HG03558 (cell line): ENCODE measurements around the gene CNN2.
A peak's percentile ranks its signal among the peaks of the same experiment; 100 is the strongest.
"Not testable (repeated sequence)": the region's sequence is repeated elsewhere in the genome, so short reads cannot be mapped to it uniquely, and the experiment has no call there.

ENCODE experiments used
- ATAC-seq: cut with Tn5 transposase; IDR thresholded peaks from one replicate; pipeline ENCODE4 v1.9.1; 2021; ENCODE audit warnings: moderate number of reproducible peaks; ENCODE audit not compliant: unreplicated experiment; ENCODE audit errors: extremely low read depth

CNN2 gene

GRCh38 chr19:1023883-1024188 lies 2.6 kb upstream of the CNN2 start:
- ATAC-seq = not testable (repeated sequence)

GRCh38 chr19:1025080-1025479 lies 1.3 kb upstream of the CNN2 start:
- ATAC-seq = not testable (repeated sequence)

- ATAC-seq = no peak
These were observed 608 bp downstream of the CNN2 start for GRCh38 chr19:1026783-1027649.

GRCh38 chr19:1027650-1028061 lies 1.2 kb downstream of the CNN2 start:
- ATAC-seq = no peak

DNA sequence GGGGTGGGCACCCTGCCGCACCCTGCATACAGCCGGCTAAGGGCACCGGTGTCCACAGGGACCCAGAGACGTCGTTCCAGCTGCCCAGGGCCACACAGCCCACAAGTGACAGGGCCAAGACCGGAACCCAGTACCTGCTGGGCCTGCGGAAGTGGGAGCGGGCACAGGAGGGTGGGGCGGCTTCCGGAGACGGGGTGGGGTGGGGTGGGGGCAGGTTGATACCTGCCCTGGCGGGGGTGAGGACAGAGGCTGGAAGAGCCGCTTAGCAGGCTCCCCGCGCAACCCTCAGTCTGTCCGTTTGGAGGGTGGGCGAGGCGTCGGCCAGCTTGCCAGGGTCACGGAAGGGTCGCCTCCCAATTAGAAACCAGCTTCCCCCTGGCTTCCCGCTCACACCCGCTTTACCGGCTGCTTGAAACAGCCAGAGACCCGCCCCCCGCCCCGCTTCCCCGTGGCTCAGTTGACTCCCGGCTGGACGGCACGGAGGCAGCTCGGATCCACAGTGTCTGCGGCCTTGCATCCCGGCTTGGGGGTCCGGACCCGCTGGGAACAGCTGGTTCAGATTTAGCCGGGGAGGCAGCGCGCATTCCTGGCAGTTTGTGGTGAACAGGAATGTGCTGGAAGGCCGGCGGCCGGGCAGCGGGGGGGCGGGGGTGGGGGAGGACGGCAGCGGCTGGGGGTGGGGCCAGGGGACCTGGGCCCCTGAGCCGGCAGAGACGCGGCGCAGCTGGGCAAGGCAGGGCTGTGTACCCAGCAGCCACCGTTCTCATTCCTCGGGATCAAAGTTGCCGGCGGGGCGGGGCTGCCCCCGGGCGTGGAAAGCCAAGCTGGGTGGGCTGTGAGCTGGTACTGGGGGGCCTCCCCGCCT lies 1.9 kb downstream of the CNN2 start:
- ATAC-seq = no peak

- no peak for ATAC-seq
These were observed 6.0 kb downstream of the CNN2 start for GRCh38 chr19:1032264-1032867.

DNA sequence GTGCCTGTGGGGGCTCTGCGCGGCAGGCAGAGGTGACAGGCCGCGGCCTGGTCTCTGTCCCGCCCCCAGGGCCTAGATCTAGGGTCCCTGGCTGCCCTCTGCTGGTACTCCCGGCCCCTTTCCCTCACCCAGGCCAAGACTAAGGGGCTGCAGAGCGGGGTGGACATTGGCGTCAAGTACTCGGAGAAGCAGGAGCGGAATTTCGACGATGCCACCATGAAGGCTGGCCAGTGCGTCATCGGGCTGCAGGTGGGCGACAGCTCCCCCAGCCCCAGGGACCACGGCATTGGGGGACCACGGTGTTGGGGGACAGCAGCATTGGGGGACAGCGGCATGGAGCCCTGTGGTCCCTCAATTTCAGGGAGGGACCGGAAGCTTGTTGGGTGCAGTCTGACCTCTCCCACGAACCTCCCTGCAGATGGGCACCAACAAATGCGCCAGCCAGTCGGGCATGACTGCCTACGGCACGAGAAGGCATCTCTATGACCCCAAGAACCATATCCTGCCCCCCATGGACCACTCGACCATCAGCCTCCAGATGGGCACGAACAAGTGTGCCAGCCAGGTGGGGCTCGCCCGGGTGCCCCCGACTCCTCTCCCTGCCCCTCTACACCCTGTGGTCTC lies 9.7 kb downstream of the CNN2 start:
- ATAC-seq = no peak

- no peak for ATAC-seq
These were observed 11.2 kb downstream of the CNN2 start for GRCh38 chr19:1037621-1038064.

GRCh38 chr19:1038978-1039645 lies 12.7 kb downstream of the CNN2 start:
- no peak for ATAC-seq

DNA sequence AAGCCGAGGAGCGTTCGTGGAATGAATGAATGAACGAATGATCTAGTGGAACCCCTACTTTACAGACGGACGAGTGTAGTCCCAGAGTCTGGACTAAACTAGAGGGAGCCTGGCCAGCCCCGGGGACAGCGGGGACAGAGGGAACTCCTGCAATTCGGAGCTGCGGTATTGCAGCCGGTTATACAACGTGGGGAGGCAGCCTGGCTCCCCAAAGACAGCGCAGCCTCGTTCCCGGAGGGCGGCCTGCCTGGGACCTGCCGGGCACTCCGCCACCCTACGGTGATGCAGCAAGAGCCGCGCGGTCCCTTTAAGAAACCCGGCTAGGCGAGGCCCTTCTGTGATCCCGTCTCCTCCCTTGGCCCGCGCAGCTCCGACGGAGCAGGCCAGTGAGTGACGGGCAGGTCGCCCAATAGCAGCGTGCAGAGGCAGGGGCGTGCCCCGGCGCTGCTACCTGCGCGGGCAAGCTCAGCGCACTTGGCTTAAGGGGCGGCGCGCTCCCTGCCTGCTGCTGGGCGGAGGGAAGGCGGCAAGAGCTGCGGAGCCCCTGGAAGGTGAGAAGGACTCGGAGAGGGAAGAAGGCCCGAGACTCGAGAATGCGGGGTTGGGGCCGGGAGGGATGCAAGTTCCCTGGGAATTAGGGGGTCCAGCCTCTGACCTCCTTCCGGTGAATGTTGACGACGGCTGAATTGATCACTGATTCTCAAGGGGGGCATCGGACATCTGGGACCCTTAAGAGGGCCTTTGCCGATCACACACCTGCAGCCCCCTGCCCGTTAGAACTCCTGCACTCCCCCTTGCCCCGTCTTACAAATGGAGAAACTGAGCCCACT lies 13.5 kb downstream of the CNN2 start, which contains the start of gene ABCA7:
ABCA7 (plus strand) TSS at position 462 of the 830 bp plus-strand sequence. CDS start 1,255 bp downstream, outside the sequence.
- peak; percentile 64 for ATAC-seq

GRCh38 chr19:1040476-1041271 lies 14.3 kb downstream of the CNN2 start:
- no peak for ATAC-seq

DNA sequence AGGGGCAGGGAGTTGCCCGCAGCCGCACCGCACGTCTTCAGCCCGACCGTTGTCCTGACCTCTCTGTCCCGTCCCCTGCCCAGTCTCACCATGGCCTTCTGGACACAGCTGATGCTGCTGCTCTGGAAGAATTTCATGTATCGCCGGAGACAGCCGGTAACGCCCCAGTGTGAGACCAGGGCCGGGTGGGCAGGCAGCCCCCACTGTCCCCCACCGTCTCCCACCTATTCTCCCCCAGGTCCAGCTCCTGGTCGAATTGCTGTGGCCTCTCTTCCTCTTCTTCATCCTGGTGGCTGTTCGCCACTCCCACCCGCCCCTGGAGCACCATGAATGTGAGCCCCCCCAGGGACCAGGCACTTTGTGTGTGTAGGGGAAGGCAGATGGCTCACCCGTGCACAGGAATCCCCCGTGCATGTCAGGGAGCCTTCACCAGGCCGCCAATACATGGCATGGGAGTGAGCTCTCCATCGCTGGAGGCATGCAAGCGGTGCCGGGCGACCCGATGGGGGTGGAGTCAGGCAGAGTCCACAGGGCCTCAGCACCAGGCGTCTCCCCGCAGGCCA lies 14.9 kb downstream of the CNN2 start:
- ATAC-seq = no peak

- no peak for ATAC-seq
These were observed 15.7 kb downstream of the CNN2 start for GRCh38 chr19:1041835-1042685.

GRCh38 chr19:1042689-1043511 lies 16.5 kb downstream of the CNN2 start:
- ATAC-seq = no peak

GRCh38 chr19:1045247-1045603 lies 18.8 kb downstream of the CNN2 start:
- no peak for ATAC-seq

GRCh38 chr19:1046117-1046626 lies 19.8 kb downstream of the CNN2 start:
- ATAC-seq = no peak
